NCI-H2196 treated with DMSO at 0.1 percent for 48 hours (cell line): Measurements from ENCODE around the gene GALNT14.

Experiments
- DNase-seq: peaks from one replicate; lab custom pipeline; 2025; ENCODE audit not compliant: unreplicated experiment; lab: John Stamatoyannopoulos, UW

GALNT14 gene

DNA sequence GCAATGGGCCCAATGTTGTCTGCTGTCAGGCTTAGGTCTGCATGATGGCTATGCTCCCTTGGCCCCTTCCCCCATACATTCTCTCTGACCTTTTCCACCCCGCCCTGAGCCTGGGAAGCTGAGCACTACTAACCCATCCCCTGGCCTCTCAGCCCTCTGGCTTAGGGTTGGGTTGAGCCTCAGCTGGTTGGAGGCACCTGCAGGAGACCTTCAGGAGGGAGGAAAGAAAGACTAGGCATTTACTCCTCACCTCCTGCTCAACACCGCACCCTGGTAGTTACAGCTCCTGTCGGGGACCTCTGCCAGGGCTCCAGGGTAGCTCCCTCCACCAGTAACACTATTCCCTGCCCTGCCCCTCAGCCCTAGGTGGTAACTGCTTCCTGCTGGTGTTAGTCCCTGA lies 80.5 kb downstream of the GALNT14 start:
- no peak for DNase-seq

DNA sequence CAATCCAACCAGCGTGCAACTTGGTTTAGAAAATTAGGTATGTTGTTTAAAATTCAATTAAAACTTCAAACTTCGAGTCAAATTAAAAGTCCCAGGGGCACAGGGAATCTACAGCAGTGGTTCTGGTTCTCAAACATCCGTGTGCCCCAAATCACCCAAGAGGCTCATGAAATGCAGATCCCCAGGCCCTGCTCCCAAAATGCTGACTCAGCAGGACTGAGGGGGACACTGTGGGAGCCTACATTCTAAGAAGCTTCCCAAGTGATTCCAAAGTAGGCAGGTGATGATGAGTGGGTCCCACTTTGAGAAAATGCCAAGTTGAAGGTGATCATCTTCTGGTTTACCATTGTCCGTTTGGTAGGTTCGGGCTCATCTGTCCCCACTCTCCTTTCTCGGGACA lies 82.3 kb downstream of the GALNT14 start:
- no peak for DNase-seq

DNA sequence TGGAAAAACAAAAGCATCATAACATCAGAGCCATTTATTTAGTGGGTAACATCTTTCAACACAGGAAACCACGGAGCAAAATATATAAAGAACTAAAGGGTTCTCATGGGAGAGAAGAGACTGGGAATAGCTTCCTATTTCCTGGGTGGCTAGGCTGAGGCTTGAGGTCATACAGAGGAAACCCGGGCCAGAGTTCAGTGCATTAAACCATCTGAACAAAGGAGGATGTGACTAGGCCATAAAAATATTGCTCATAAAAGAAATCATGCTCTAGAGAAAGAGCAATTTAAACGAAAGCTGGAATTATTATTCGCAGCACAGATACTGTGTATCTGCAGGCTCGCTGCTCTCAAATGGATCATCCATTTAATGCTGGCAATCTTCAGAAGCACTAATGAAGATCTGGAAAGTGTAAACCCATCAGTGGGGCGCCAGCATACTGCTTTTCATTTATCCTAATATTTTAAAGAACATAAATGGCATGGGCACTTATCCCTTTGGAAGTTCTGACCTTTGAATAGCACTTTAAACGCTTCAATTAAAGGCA lies 83.3 kb downstream of the GALNT14 start:
- no peak for DNase-seq

GRCh38 chr2:31053929-31054782 lies 84.1 kb downstream of the GALNT14 start:
- DNase-seq, result no peak

GRCh38 chr2:31052284-31052683 lies 86.0 kb downstream of the GALNT14 start:
- no peak for DNase-seq

DNA sequence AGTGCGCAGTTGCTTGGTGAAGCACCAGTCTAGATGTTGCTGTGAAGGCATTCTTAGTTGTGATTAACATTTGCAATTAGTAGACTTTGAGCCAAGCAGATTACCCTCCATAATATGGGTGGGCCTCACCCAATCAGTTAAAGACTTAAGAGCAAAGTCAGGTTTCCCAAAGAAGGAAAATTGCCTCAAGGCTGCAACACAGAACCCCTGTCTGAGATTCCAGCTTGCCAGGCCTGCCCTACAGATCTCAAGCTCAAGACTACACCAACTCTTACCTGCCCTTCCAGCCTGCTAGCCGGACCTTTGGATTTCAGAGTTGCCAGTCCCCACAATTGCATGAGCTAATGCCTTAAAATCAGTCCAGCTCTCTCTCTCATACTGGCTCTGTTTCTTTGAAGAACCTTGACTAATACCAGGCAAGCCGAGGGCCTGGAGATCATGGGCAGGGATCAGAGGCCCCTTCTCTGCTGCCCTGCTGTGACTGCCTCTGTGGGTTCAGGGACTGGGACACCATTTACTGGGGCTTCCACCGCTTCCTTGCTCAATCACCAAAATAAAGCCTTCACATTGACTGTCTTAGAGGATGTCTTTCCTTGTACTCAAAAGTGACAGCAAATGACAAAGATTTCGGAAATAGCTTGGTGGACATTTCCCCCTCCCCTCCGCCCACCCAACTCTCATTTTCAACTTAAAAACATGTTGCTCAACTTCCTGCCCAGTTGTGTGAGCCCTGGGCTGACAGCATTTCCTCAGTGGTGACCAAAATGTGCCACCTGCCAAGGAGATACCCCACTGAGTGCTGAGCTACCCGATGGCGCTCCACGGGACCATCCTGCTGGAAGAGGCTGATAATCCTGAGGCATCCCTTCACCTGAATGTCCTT lies 86.7 kb downstream of the GALNT14 start:
- no peak for DNase-seq

GRCh38 chr2:31049916-31050588 lies 88.2 kb downstream of the GALNT14 start:
- no peak for DNase-seq

GRCh38 chr2:31049264-31049663 lies 89.0 kb downstream of the GALNT14 start:
- no peak for DNase-seq

- no peak for DNase-seq
These were observed 90.6 kb downstream of the GALNT14 start for GRCh38 chr2:31047599-31047998.

DNA sequence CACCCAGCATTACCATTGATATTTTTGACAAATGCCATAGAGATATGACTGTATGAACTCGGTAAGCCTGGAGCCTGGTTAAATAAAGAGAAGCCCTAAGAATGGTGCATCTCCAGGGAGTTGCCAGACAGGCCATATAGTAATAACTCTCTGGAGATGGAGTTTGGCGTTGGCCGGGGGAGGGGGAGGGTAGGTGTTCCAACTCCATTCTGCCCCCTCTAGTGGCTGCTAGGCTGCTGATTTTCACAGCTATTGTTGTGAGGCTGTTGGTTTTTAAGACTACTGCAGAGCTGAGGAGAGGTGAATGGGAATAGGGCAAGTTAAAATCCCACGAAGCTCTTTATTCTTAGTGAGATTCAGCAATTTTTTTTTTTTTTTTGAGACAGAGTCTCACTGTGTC lies 99.9 kb downstream of the GALNT14 start:
- DNase-seq, result no peak

GRCh38 chr2:31037058-31037457 lies 101.2 kb downstream of the GALNT14 start:
- no peak for DNase-seq

- no peak for DNase-seq
These were observed 105.2 kb downstream of the GALNT14 start for GRCh38 chr2:31033032-31033431.

- DNase-seq, result no peak
These were observed 105.8 kb downstream of the GALNT14 start for GRCh38 chr2:31032475-31032874.

DNA sequence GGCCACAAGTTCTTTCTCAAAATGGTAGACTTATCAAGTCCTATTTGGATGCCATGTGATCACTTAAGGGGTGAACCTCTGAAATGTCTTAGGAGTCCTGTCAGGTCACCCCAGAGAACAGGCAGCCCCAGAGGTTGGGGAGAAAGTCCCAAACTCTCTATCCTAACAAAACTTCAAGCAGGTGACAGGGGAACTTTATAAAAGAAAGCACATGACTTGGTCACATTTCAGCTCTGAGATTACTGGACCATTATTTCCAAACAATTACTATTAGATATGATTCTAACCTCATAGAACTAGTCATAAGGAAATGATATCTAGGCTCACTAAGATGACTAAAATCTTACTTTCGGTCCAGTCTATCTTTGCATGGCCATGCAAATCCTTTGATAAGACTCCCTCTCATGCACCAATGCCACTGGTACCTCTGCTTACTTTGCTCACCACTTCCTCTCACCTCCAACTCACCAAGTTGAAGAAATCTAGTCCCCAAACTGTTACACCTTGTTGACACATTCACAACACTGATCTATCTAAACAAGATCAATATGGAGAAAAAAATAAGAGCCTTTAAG lies 107.0 kb downstream of the GALNT14 start:
- DNase-seq, result no peak

DNA sequence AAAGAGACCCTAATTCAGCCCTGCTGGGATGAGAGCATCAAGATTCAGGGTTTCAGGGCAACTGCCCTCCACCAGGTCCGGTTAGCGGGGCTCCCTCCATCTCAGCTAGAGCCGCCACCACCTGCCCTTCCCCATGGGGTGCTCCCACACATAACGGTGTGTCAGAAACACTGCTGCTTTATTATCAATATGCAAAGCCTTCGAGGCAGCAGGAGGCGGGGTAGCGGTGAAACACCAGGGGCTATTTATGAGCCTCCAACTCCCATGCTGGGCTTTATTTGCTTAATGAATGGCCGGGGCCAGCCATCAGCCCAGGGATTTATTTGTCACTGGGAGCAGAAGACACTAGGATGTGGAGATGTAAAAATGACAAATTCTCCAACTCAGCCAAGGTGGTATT lies 109.8 kb downstream of the GALNT14 start:
- DNase-seq, result no peak

DNA sequence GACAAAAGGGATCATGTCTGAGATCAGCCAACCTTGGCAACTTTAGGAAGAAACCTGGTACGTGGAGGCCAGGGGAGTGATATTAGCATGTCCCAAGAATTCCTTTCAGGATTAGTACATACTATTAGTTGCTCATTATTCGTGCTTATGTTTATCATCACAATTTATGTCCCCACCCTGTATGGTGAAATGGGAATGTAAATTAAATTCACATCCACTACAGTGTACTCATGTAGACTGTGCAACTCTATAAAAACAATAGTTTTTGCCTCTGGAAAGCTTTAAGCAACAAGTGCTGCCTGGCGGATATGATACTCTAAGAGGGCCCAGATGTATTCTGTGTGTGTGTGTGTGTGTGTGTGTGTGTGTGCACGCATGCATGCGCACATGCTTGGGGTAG lies 110.7 kb downstream of the GALNT14 start:
- no peak for DNase-seq

- no peak for DNase-seq
These were observed 114.7 kb downstream of the GALNT14 start for GRCh38 chr2:31023541-31023940.

- DNase-seq, result no peak
These were observed 117.5 kb downstream of the GALNT14 start for GRCh38 chr2:31020713-31021112.

DNA sequence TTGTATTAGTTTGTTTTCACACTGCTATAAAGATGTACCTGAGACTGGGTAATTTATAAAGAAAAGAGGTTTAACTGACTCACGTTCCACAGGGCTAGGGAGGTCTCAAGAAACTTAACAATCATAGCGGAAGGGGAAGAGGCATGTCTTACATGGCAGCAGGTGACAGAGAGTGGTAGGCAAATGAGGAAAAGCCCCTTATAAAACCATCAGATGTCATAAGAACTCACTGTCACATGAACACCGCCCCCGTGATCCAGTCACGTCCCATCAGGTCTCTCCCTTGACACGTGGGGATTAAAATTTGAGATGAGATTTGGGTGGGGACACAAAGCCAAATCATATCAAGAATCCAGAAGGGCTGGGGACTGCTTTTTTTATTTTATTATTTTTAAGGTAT lies 120.0 kb downstream of the GALNT14 start:
- DNase-seq, result no peak

DNA sequence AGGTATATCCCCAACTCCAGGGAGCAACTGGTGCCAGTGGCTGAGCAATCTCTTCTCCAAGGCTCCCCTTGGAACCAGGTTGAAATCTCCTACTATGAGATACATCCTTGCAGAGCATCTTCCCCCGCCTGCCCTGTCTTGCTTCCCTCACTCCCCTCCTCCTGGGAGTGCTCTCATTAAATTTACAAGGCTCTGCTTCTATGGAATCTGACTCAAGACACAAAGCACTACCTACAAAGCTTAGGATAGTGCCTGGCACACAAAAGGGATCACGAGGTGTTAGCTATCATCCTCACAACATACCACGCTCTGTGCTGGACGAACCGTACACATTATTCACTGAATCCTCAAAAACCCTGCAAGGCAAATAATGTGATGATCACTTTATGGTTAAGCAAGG lies 121.6 kb downstream of the GALNT14 start:
- no peak for DNase-seq

DNA sequence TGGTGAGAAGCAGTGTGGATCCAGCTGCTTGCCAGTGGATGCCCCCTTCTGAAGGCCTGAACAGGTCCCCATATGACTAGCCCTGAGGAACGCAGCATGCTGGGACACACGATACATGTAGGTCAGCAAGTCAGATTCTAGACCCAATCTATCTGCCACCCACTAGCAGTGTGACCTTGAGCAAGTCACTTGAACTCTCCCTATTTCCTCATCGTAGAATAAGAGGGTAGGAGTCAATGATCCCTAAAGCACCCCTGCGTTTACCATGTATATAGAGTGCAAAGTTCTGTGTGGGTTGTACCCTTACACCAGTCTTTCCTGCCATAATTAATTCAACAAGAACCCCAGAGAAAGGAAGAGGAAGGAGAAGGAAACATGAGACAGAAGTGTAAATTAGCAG lies 123.7 kb downstream of the GALNT14 start:
- DNase-seq, result no peak
